Measurements from ENCODE around the gene OBSL1. TPM values are rescaled to one million over a fixed set of nuclear protein-coding genes. Genes with fewer than 3 reads are reported as not detected.

OBSL1 gene
- total RNA-seq, 1 donor from 2014 or later, result 122 TPM

- TF ChIP-seq CTCF (conservative IDR thresholded peaks at IDR 0.05), result no peak
- H3K4me1 Mint-ChIP-seq, result peaks cover 14% of the 10 kb centered on the region
- no peaks in the 10 kb centered on the region for H3K9me3 Mint-ChIP-seq
- H3K27ac Mint-ChIP-seq (ENCODE audit: unreplicated experiment), result no peak overlapping the region
- H3K27me3 Mint-ChIP-seq (ENCODE audit: low read depth), result no peaks in the 10 kb centered on the region
- peak overlapping the region; percentile 10 for H3K4me3 Mint-ChIP-seq
- H3K36me3 Mint-ChIP-seq (ENCODE audit: low read depth), result peaks cover 8% of the 10 kb centered on the region
- DNase-seq (ENCODE audit: low read depth, low spot score), result no peak
Measured at GRCh38 chr2:219563271-219563928, 7.9 kb downstream of the OBSL1 start.

GRCh38 chr2:219562049-219563020 lies 9.0 kb downstream of the OBSL1 start:
- Mint-ChIP-seq H3K36me3 (ENCODE audit: low read depth) (peaks cover 8% of the 10 kb centered on the region), H3K27me3 (ENCODE audit: low read depth) (no peaks in the 10 kb centered on the region), H3K9me3 (no peaks in the 10 kb centered on the region), H3K4me1 (peaks cover 14% of the 10 kb centered on the region), H3K27ac (ENCODE audit: unreplicated experiment) (peak overlapping the region; percentile 71), H3K4me3 (peak overlapping the region; percentile 44)
- no peak for DNase-seq (ENCODE audit: low read depth, low spot score)
- no peak for TF ChIP-seq CTCF (conservative IDR thresholded peaks at IDR 0.05)

GRCh38 chr2:219561179-219562048 lies 9.9 kb downstream of the OBSL1 start:
- peaks cover 4% of the 10 kb centered on the region for H3K36me3 Mint-ChIP-seq (ENCODE audit: low read depth)

GRCh38 chr2:219560893-219561178 lies 10.5 kb downstream of the OBSL1 start:
- Mint-ChIP-seq H3K4me1 (peaks cover 14% of the 10 kb centered on the region), H3K36me3 (ENCODE audit: low read depth) (peaks cover 3% of the 10 kb centered on the region), H3K27ac (ENCODE audit: unreplicated experiment) (no peak overlapping the region), H3K4me3 (no peak overlapping the region), H3K9me3 (no peaks in the 10 kb centered on the region), H3K27me3 (ENCODE audit: low read depth) (no peaks in the 10 kb centered on the region)
- DNase-seq (ENCODE audit: low read depth, low spot score), result no peak
- no peak for TF ChIP-seq CTCF (conservative IDR thresholded peaks at IDR 0.05)

More at GRCh38 chr2:219561179-219562048, 9.9 kb downstream of the OBSL1 start:
- Mint-ChIP-seq H3K9me3 (no peaks in the 10 kb centered on the region), H3K4me1 (peaks cover 14% of the 10 kb centered on the region), H3K27me3 (ENCODE audit: low read depth) (no peaks in the 10 kb centered on the region), H3K4me3 (peak overlapping the region; percentile 13), H3K27ac (ENCODE audit: unreplicated experiment) (peak overlapping the region; percentile 83)
- TF ChIP-seq CTCF (conservative IDR thresholded peaks at IDR 0.05), result no peak
- DNase-seq (ENCODE audit: low read depth, low spot score), result no peak

All from neural crest cell (in vitro differentiated cells).